Hypothalamus (tissue), 51 donors: ENCODE measurements around the gene TTC7B.

Experiments
- DNase-seq, 51 donors: peaks; one replicate each; lab custom pipeline; 2025; lab: John Stamatoyannopoulos, UW

Gene TTC7B

DNA sequence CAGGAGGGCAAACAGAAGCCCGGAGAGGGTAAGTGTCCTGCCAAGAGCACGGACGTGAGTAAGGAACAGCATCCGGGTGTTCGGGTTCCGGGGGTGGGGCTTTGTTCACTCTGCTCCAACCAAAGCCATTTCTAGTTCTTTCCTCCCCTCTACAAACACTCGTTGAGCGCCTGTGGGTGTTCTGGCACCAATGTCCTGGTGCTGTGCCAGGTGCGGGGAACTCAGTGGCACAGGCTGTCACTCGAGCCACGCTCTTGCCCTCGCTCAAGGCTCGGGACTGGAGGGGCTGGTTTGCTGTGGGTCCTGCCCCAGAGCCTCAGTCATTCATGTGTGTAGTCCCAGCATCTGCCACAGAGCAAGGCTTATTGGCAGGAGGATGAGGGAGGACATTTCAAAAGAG lies 261.9 kb downstream of the TTC7B start:
- peak in 46 of 51 donors; percentile 18 to 91 (median 74) for DNase-seq

DNA sequence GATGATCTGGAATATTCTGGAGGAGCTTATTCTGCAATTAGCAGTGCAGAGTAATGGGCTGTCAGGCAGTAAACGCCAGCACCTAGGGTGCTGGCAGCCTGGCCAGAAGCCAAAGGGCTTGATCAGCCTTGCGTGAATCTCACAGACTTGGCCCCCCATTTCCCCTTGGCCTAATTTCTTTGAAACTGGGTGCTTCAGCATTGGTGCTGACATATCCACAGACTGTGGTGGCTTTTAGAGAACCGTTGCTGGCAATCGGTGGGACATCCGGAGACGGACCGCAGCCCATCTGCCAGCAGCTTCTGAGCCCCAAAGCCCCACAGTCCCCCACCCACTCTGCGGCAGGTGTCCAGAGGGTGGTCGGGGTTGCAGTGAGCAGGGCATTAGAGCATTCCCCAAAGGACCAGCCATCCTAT lies 262.3 kb downstream of the TTC7B start:
- DNase-seq, result peak in 4 of 51 donors; percentile 40 to 73 (median 70)

DNA sequence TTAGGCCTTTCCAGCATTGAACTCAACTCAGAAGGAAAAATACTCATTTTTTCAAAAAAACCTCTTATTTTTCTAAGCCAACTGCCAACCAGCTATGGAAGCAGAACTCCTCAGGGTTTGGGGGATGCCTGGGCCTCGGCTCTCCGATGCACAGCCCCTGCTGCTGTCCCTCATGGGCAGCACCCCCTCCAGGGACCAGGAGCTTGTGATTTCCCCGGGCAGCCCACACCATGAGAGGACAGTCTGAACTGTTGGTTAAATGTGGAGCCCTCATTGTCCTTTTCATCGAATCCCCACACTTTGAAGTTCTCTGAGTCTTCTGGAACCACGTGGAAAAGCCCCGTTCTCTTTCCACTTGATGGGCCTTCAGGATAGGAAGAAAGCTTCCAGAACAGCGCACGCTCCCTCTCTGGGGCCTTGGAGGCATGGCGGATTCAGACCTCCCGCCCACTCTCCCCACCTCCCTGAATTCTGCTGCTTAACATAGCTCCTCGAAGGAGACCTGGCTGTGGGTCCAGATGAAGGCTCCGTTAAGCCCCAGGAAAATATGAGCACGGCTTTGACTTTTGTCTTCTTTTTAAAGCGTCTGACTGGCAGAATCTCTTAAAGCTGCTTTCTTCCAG lies 262.8 kb downstream of the TTC7B start:
- DNase-seq, result peak in 1 of 51 donors; percentile 44

DNA sequence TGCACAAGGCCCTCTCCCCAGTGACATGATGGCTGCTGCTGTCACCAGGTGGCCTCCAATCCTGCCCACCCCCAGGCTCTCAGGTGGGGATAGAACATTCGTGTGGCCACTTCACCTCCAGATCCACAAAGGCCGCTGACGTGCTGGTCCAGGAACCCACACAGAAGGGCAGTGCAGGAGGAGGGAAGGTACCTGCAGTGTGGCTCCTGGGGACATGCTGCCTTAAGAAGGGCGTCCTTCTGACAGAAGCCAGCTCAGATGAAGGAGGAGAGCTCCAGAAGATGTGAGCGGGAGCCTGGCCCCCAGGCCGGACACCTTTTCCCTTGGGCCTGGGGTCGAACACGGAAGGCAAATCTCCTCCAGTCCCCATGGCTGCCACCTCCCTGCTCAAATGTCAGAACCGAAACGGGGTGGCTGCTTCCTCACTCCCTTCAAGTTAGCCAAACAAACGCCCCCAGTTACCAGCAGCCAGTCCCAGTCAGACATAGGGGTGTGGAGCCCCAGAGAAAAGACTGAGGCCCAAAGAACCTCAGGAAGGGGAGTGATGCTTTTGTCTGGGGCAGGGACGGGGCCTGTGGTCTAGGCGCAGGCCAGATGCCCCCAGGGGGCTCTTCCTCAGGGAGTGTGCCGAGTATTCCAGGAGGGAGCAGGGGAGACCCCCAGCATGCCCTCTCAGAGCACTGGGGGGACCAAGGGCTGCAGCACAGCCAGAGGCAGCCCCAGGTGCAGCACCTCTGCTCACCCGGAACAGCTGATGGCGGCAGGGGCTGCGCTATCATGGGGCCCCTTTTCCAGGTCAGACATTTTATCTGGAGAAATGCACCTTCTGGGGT lies 263.5 kb downstream of the TTC7B start:
- no peak for DNase-seq

DNA sequence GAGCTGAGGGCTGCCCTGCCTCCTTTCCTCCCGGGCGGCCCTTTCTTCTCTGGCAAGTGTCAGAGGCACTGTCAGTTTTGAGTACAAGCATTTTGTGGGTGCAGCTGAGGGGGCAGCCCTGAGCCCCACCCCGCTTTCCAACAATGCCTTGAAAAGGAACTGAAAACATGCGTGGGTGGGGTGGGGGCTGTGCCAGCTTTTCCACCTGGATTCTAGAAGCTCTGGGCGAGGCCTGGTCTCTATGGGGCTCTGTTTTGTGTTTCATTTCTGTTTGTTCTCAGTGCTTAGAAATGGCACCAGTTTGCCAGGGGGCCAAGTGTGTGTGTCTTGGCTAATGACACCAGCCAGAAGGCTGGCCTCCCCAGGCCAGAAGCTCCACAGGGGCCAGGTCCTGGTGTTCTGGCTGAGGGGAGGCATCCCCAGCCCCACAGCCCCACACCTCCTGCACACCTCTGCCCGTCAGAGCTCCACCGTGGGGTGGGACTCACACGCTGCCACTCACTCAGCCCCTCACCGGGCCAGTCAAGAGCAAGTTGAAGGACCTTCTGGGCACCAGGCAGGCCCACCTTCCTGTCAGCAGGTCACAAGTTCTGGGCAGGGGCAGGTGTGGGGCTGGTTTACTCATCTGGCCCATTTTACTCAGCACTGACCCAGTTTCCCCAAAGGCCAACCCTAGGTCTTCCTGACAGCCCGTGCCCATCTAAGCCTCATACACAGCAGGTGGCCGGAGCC lies 264.3 kb downstream of the TTC7B start:
- DNase-seq, result peak in 3 of 51 donors; percentile 26 to 77 (median 28)

DNA sequence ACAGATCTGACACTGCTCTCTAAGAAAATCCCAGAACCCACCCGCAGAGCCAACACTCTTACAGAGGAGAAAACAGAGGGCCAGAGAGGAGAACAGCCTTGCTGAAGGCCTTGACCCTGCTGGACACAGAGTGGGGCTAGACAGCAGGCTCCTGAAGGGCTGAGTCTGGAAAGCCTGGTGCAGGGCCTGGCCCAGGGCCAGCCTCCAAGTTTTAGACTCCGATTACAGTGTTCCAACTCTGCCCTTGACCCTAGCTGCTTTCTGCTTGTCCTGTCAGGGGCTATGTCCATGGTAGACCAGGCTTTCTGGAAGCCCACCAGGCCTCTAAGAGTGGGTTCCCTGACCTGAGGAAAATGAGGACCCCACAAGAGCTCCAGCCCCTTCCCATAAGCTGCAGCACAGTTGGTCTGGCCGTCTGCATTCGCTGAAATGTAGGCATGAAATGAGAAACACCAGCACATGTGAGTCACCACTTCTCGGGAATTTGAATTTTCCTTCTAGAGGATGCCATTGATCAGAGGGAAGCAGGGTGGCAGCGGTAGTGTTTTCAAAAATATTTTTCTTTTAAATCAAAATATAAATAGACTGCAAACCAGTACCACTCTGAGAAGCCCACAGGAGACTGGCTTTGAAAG lies 265.0 kb downstream of the TTC7B start:
- no peak for DNase-seq

DNA sequence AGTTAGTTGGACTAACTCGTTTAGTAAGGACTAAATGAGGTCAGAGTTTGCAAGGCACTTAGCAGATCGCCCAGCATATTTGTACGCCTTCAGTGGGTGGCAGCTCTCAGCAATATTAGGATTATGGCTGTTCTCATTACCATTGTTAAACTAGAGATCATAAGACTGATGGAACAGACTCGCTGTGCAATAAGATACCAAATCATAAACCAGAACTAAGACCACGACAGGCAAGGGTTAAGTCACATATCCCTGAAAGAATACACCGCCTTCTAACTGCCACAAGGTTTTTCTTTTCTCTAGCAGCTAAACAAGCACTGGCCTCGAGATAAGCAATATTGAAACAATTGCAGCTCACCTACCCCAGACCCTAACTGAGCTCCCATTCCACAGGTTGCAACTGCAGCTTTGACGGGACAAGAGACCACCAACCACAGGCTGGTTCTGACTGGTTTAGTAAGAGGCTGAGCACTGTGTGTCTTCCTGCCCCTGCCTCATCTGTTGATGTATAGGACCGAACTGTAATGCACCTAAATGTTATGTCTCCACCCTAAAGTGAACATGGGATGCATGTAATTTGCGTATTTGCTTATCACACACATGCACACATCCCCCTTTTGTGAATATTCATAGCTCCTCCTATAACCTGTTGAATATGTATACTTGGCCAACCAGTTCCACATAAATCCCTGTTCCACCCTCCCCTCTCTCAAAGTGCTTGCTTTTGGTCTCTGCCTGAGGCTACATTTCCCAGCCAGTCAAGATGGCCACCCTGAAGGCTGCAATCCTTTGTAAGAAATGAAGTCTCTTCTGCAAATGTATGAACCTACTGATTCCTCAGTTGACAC lies 266.2 kb downstream of the TTC7B start:
- no peak for DNase-seq

DNA sequence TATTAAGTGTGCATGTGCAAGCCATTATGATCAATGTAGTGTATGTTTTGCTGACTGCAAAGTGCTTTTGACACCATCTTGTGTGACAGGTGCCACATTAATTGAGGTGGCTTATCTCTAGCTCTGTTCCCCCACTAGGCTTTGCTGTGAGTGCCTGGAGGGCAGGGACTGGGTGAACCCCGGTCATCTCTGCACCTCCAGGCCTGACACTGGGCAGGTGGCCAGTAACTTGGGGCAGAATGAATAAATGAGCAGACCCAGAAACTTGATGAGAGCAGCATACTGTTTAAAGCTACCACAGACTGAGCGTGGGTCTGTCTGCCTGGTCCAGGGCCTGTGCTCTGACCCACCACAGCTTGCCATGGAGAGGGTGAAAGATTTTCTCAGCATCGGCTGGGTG lies 267.8 kb downstream of the TTC7B start:
- DNase-seq, result no peak

DNA sequence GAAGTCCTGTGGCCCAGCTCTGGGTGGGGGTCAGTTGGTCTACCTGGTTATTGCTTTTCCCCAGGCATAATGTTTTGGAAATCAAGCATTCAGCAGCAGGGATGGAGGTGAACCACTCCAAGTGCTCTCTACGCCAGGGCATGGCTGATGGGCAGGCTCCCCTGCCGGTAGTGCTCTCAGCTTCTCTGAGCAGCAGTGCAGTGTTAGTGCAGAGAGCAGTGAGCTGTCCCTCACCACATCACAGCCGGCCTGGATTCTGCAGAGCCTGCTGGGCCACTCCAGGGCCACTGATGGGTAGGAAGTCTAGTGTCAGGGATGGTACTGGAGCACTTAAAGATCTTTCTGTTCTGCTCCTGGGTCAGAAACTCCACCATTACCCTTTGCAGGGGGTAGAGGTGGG lies 268.3 kb downstream of the TTC7B start:
- no peak for DNase-seq

DNA sequence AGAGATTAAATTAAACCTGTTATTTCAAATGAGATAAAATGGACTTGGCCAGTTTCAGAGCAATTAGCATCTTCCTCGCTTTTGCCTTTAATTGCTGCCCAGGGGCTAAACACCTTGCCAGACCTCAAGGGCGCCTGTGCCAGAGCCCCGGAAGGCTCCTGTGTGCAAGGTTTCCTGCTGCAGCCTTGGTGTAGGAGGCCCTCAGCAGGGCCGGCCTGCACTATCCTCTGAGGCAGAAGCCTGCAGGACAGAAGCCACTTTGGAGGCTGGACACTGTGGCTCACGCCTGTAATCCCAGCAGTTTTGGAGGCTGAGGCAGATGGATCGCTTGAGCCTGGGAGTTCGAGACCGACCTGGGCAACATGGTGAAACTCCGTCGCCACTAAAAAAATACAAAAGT lies 269.0 kb downstream of the TTC7B start:
- DNase-seq, result no peak

DNA sequence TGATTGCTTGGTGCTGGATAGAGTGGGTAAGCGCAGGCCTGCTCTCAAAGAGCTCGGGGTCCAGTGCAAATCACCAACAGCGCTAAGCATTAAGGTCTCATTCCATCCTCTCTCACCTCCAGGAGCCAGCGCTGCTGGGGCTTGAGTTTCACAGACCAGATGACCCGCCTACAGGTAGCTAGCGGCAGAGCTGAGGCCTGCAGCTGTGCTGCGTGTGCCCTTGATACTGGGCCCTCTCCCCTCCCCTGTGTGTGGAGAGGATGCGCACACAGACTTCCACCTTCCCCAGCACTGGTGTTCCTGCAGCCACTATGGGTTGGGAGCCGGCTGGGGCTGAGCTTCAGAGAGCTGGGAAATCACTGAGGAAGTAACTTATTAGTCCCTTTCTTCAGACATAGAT lies 269.5 kb downstream of the TTC7B start:
- DNase-seq, result no peak

DNA sequence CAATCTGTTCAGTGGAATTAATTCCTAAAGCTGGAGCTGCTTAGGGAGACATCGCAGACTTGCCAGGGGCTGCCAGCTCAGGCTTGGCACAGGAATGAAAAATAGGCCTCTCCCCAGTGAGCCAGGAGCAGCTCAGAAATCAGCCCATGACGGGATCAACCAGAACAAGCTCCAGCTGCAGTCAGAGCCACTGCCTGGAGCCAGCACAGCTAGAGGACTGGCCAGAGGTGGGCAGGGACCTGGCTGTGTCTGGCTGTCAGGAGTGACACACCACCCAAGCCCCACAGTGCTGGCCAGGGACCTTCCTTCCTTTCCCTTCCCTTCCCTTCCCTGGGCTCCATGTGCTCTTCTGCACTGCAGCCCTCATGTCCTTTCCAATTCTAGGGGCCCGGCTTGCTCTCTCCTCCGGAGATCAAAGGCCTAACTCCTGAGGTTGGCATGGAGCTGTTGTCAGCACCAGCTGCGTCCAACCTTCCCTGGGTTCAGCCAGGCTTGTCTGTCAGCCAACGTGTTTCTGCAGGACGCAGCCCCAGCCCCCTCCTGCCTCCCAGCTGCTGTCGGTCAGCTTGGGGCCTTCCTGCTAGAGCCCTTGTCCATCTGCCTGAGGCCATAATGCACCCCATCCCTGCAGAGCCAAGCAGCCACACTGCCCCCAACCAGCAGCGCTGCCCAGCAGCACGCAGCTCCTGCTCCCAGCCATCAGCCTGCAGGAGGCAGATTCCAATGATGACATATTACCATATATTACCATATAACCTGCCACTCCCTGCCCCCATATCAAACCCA lies 270.1 kb downstream of the TTC7B start:
- DNase-seq, result peak in 34 of 51 donors; percentile 27 to 79 (median 54)

DNA sequence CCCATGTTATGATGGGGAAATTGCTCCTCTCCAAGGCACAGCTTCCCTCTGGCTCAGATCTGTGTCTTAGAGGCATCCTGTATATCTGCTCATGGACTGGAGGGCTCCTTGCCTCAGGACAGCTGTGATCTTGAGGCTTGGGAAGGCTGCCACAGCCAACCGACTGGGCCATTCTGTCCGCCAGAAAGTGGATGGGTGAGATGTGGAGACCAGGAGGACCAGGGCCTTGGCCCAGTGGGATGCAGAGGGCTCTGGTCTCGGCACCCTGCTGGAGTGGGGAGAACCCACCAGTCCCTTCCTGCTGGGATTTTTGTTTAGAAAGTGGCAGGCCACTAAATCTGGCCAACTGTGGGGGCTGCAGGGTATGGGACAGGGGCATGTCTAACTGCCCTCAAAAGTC lies 270.8 kb downstream of the TTC7B start:
- DNase-seq, result no peak

DNA sequence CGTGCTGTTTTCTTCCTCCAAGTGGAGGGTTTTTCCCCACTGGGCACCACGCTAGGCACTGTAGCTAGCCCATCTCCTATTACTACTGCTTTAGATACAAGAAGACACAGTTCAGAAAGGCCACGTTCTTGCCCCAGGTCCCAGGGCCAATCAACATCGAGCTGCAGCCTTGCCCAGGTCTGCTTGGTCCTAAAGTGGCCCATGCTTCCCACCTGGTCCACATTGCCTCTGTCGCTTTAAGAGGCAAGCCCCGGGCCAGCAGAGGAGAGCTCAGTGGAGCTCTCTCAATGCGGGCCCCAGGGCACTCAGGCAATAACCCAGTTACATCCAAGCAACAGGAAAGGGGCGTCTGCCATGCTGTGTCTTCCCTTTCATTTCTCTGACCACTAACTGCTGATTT lies 271.3 kb downstream of the TTC7B start:
- DNase-seq, result no peak

DNA sequence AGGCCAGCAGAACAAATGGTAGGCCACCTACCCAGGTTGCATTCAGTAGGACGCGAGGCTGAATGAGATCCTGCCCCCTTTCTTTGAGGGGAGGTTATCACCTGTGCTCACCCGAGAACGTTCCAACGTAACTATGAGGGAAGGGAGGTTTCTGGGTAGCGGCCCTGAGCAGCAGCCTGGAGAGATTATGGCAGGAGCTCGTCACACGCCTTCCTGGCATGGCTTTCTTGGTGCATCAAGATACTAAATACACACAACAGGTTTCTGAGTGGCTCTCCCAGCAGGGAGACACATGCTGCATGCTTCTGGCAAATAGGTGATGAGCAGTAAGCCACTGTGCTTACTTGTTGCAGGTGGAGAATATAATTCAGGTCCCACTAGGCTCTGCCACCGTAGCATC lies 271.7 kb downstream of the TTC7B start:
- no peak for DNase-seq

DNA sequence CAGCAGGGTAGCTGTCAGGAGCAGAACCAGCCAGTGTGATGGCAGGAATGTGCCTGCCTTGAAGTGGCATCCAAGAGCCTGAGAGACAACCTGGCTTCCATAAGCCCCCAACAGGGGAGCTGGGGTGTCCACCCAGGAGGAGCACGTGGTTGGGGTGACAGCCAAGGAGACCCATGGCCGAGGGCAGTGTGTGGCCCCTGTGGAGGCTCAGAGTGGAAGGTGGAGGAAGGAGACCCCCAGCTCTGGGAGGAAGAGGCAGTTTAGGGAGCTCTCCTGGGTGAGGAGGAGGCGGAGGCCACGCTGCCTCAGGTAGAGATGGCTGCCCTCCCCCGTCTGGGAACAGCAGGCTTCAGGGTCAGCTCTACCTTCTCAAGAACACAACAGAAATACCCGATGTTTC lies 272.4 kb downstream of the TTC7B start:
- DNase-seq, result no peak

DNA sequence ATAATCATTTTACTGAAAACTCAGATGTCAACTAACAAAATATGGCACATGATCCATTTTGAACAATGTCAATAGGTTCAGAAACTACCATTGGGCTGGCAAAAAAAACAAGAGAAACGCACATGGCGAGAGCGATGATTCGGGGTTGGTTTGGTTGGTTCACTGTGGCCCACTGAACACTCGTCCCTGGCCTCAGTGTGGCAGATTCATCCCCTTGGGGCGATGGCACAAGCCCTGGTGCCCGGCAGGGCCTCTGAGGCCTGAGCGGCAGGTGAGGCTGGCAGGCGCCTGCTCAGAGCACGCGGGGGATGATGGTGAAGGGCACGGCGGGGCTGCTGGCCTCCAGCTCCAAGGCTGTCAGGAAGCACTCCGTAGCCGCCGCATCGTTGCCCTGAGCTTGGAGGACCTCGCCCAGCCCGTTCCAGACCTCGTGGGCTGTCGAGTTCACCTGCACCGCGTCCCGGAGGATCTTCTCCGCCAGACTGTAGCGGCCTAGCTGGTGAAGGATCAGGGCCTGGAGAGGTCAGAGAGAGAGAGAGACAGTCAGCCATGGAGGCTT lies 275.1 kb downstream of the TTC7B start:
- no peak for DNase-seq

DNA sequence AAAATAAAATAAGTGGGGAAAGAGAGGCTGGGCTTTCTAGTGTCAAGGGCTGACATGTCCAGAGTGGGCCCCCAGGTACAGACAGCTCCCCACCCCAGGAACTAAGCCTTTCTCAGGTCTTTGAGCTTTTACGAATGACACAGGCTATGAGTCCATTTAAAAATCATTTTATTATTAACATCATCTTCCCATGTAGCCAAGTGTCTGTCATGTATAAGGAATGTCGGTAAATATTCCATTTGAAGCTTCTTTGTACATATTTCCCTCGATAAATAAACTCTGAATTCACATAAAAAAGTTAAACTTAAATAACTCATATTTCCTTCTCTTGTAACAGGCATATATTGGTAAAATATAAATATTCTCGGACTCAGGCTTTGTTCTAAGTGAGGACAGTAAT lies 275.8 kb downstream of the TTC7B start:
- DNase-seq, result no peak

DNA sequence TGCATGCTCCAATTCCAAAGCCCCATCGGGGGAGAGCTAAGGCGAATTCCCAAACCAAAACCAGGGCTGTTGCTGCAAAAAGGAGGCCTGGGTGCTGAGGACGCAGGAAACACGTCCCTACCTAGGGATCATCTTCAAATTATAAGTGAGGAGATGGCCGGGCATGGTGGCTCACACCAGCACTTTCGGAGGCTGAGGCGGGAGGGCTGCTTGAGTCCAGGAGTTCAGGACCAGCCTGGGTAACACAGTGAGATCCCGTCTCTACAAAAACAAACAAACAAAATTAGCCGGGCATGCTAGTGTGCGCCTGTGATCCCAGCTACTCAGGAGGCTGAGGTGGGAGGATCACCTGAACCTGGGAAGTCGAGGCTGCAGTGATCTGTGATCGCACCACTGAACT lies 276.2 kb downstream of the TTC7B start:
- DNase-seq, result no peak
